K562 (cell line): Measurements from ENCODE around the gene WWTR1. TPM values are rescaled to one million over a fixed set of nuclear protein-coding genes. Genes with fewer than 3 reads are reported as not detected.

Experiments used
- ATAC-seq: fragments of 200-7000 bp; cut with Tn5 transposase; 3 replicates; pipeline ENCODE4 v1.9.1; 2020; ENCODE audit warnings: moderate library complexity
- BruUV-seq: library from RNA; stranded (reverse); fragments of 400-500 nt; replicated peaks from 2 replicates; lab custom pipeline; 2021; lab: Mats Ljungman, UMichigan
- CTCF ChIA-PET: fragments of 300-600 bp; formaldehyde crosslinking; extraction: SDS; loops from one replicate; lab custom pipeline; 2021; ENCODE audit warnings: low intra/inter-chr PET ratio; lab: Yijun Ruan, JAX
- POLR2A ChIA-PET: fragments of 300-600, 350-650 bp; sonication (Branson Sonifier 250); formaldehyde crosslinking; extraction: SDS; loops from one replicate; lab custom pipeline; 2021; ENCODE audit warnings: antibody characterized with exemption, inconsistent platforms; lab: Yijun Ruan, JAX
- DNase-seq, 4 experiments: peaks; one replicate each; pipeline versions ENCODE4 v3.0.0 to v3.0.0-alpha.2; 2011 to 2018; ENCODE audit warnings: low spot score in 3 of 4, mixed read lengths in 3 of 4; ENCODE audit errors: extremely low read depth in 1 of 4
- FAIRE-seq: peaks from 2 replicates; lab custom pipeline; 2011; peaks lifted over from hg19 to GRCh38; lab: Jason Lieb, UNC
- H2AFZ ChIP-seq: 2 replicates; pipeline ENCODE4 v1.6.0; 2011; ENCODE audit warnings: low read depth, low read length, control low read depth, inconsistent platforms
- H3K27ac ChIP-seq: fragments of 200-600 bp; 3 replicates; pipeline ENCODE4 v1.8.0; 2011; ENCODE audit warnings: low read depth, mild to moderate bottlenecking, control low read depth, inconsistent platforms, low read length, moderate library complexity, mixed read lengths; ENCODE audit errors: extremely low read depth
- H3K27me3 ChIP-seq, 2 experiments: fragments of 300-600 bp in 1 of 2; 2 replicates in 1 of 2; 3 replicates in 1 of 2; pipeline versions ENCODE4 v1.6.0 to v1.8.0; 2011; ENCODE audit warnings: inconsistent platforms in 2 of 2, low read length in 2 of 2, mild to moderate bottlenecking in 1 of 2, mixed read lengths in 1 of 2, moderate library complexity in 1 of 2; ENCODE audit not compliant: control insufficient read depth in 2 of 2, insufficient read depth in 2 of 2
- H3K36me3 ChIP-seq: fragments of 300-600 bp; 3 replicates; pipeline ENCODE4 v1.8.0; 2011; ENCODE audit warnings: mild to moderate bottlenecking, low read length, inconsistent platforms; ENCODE audit not compliant: control insufficient read depth, insufficient read depth
- H3K4me1 ChIP-seq, 2 experiments: fragments of 200-600 bp in 1 of 2; replicated peaks in 1 of 2; 2 replicates in 1 of 2; 3 replicates in 1 of 2; pipeline versions ENCODE4 v1.5.1 to v1.8.0; 2011; ENCODE audit warnings: inconsistent platforms in 2 of 2, low read length in 2 of 2, mild to moderate bottlenecking in 1 of 2, mixed read lengths in 1 of 2, moderate library complexity in 1 of 2; ENCODE audit not compliant: control insufficient read depth in 2 of 2, insufficient read depth in 2 of 2
- H3K4me2 ChIP-seq: 2 replicates; pipeline ENCODE4 v1.6.1; 2011; ENCODE audit warnings: low read length, control low read depth, inconsistent platforms, mixed read lengths; ENCODE audit not compliant: insufficient read depth
- H3K4me3 ChIP-seq: fragments of 200-600 bp; sonication (generic), shearing (Covaris generic); 2 replicates; pipeline ENCODE4 v1.5.1; 2016; ENCODE audit warnings: control low read depth, inconsistent platforms
- H3K79me2 ChIP-seq: fragments of 200-600 bp; 3 replicates; pipeline ENCODE4 v1.8.0; 2011; ENCODE audit warnings: low read length, inconsistent platforms; ENCODE audit not compliant: control insufficient read depth, insufficient read depth
- H3K9ac ChIP-seq, 2 experiments: 2 replicates each; pipeline versions ENCODE4 v1.6.0 to v1.6.1; 2011; ENCODE audit warnings: low read depth in 2 of 2, low read length in 2 of 2, control low read depth in 1 of 2, inconsistent platforms in 1 of 2, mild to moderate bottlenecking in 1 of 2, mixed read lengths in 1 of 2; ENCODE audit not compliant: insufficient read depth in 1 of 2
- H3K9me1 ChIP-seq: one replicate; pipeline ENCODE4 v1.6.0; 2011; ENCODE audit warnings: inconsistent platforms, mild to moderate bottlenecking, low read length, moderate library complexity; ENCODE audit not compliant: control insufficient read depth, insufficient read depth
- H3K9me3 ChIP-seq: replicated peaks from 2 replicates; pipeline ENCODE4 v1.5.1; 2011; ENCODE audit warnings: low read depth, low read length, inconsistent platforms; ENCODE audit not compliant: control insufficient read depth, insufficient read depth
- H4K20me1 ChIP-seq: replicated peaks from 2 replicates; pipeline ENCODE4 v1.6.1; 2011; ENCODE audit warnings: low read length, inconsistent platforms, mixed read lengths; ENCODE audit not compliant: control insufficient read depth, insufficient read depth
- BRD4 ChIP-seq: fragments of 200-600 bp; sonication (generic); IDR thresholded peaks from 2 replicates; pipeline ENCODE4 v1.6.1; 2017; ENCODE audit warnings: inconsistent platforms
- GTF2E2 ChIP-seq: fragments of 200-800 bp; sonication (Bioruptor generic); IDR thresholded peaks from 2 replicates; pipeline ENCODE4 v1.6.1; 2016; ENCODE audit warnings: missing genetic modification characterization, missing compliant biosample characterization
- NUFIP1 ChIP-seq: fragments of 450-650 bp; IDR thresholded peaks from 2 replicates; pipeline ENCODE4 v1.6.1; 2018; ENCODE audit not compliant: partially characterized antibody
- TFAP4 ChIP-seq: sonication (generic); formaldehyde crosslinking; IDR thresholded peaks from 2 replicates; pipeline ENCODE4 v1.8.0; 2022; ENCODE audit warnings: missing genetic modification reagents, mild to moderate bottlenecking, moderate library complexity, borderline replicate concordance
- ZNF76 ChIP-seq: fragments of 250-450 bp; sonication (Bioruptor Pico); IDR thresholded peaks from 2 replicates; pipeline ENCODE4 v1.4.0; 2020; ENCODE audit warnings: mild to moderate bottlenecking, moderate library complexity, borderline replicate concordance
- WGBS: fragments of 100-300 bp; shearing (Covaris generic); methylation state at CpG from one replicate; pipeline ENCODE4 v1.1.6; 2016; ENCODE audit warnings: low coverage, mixed read lengths; ENCODE audit not compliant: insufficient coverage; ENCODE audit errors: missing lambda C conversion rate; 5-methylcytosine and 5-hydroxymethylcytosine counted together
- in situ Hi-C: fragments of 300-500 bp; cut with MboI; formaldehyde crosslinking; loops from 4 replicates; pipeline ENCODE4 v1.15.0; 2018; ENCODE audit warnings: inconsistent platforms, mixed read lengths
- intact Hi-C: fragments of 100-400 bp; cut with micrococcal nuclease; formaldehyde crosslinking; loops from 2 replicates; pipeline ENCODE4 v1.14.2; 2022
- polyA plus RNA-seq, 8 experiments: library from polyadenylated mRNA; depleted of rRNA in 4 of 8; stranded (reverse) in 5 of 8; unstranded in 3 of 8; fragments of >200 nt; fragmentation: Nextera tagmentation in 2 of 8; fragmentation: Illumina TruSeq in 1 of 8; extraction: Ambion mirVana in 2 of 8; extraction: Trizol in 1 of 8; gene quantifications; 2 replicates each; pipeline versions ENCODE4 v1.2.1 to v1.2.3, GENCODE V29; 2011 to 2014; ENCODE audit warnings: inconsistent platforms in 1 of 8, missing spikeins in 1 of 8
- total RNA-seq, 7 experiments: library from RNA; depleted of rRNA in 6 of 7; stranded (reverse); fragments of >200 nt in 6 of 7; fragmentation: Illumina TruSeq in 2 of 7; extraction: Trizol in 2 of 7; gene quantifications; 2 replicates each; pipeline versions ENCODE4 v1.2.1 to v1.2.3, GENCODE V29; 2011 to 2021; ENCODE audit warnings: low replicate concordance in 1 of 7

The WWTR1 gene
- total and polyA plus RNA-seq, 9 of the 15 experiments (the other 6 are each of a cell fraction or from before 2014, with no cell fraction given), result 0.04 to 1.5 (median 0.60) TPM

GRCh38 chr3:149476225-149476624 is 181.6 kb downstream of the WWTR1 start:
- Histone ChIP-seq H3K4me1 (no peaks in the 10 kb centered on the region), H2AFZ (no peak overlapping the region), H4K20me1 (no peaks in the 10 kb centered on the region), H3K9me3 (no peaks in the 10 kb centered on the region), H3K36me3 (no peaks in the 10 kb centered on the region), H3K9me1 (no peaks in the 10 kb centered on the region), H3K27me3 (peaks cover 0 to 4% of the 10 kb centered on the region in 2 experiments; a peak in 2 of 5 replicates), H3K9ac (no peak overlapping the region), H3K27ac (no peak overlapping the region), H3K4me2 (no peak overlapping the region), H3K4me3 (no peak overlapping the region), H3K79me2 (no peaks in the 10 kb centered on the region)
- ATAC-seq (no peak), FAIRE-seq (no peak), DNase-seq (no peak)
- POLR2A ChIA-PET, result interaction anchor here (0.6 kb wide), 1 partner anchor 774 kb away, joined by 3 read pairs; no protein-coding TSS in a partner anchor
- BruUV-seq, result no TSS peak
- in situ Hi-C loops (loop anchor here (25.0 kb wide), 1 partner anchor 514 kb away; no protein-coding TSS in a partner anchor), intact Hi-C loops (no loop called here)
- no peak for TF ChIP-seq ZNF76 (CRISPR knock-in tag)
- TF ChIP-seq GTF2E2, result no peak
- no peak for TF ChIP-seq BRD4
- no peak for TF ChIP-seq TFAP4 (CRISPR knock-in tag)
- TF ChIP-seq NUFIP1, result no peak
- 4% methylated on average over 4 of the region's 4 CpGs for WGBS
- CTCF ChIA-PET, result no interaction called here
